ENCODE measurements around the gene MYH16. TPM values are rescaled to one million over a fixed set of nuclear protein-coding genes. Genes with fewer than 3 reads are reported as not detected.
"Not testable (repeated sequence)": the region's sequence is repeated elsewhere in the genome, so short reads cannot be mapped to it uniquely, and the experiment has no call there.

MYH16 gene
- total and polyA plus RNA-seq, 2 donors (not counting 1 experiment from before 2014, with no cell fraction given): not detected

DNA sequence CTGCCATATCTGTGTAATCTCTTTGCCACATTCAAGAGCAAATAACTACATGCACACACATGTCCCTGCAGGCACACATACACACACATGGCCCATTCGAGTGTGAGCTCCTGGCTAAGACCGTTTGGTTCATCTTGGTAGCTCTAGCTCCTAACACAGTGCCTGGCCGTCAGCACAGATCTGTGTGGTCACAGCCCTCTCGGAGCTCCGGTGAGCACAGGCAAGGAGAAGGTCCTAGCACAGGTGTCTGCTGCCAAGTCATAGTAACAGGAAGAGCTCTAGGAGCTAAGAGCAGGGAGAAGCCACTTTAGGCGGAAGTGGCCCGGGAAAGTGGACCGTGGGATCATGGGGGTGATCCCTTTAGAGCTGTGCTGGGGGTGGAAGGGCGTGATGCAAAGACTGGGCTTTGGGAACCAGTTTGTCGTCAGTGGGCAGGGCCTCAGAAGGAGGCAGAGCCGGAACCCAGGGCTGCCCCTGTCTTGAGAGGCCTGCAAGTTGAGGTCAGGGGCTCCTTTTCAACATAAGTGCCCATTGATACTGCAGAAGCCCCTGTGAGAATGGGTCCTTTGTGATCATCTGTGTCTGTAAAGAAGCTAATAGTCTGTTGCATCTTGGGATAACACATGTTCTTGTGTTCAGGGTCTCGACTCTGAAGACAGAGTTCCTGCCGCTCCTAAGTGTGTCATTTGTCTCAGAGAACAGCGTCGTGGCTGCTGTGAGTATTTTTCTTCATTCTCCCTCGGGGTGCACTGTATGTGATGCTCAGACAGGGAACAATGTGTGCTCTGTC is 85.3 kb downstream of the MYH16 start:
- Histone ChIP-seq H3K4me3 (ENCODE audit: control extremely low read depth in 1 of 5, extremely low read depth in 1 of 5, insufficient read depth in 1 of 5, low read depth in 2 of 5, low read length in 4 of 5) (no peak overlapping the region), H3K27me3 (replicated peaks in 1 of 4; ENCODE audit: control extremely low read depth in 1 of 4, control insufficient read depth in 3 of 4, insufficient read depth in 4 of 4, low read length in 3 of 4) (no peaks in the 10 kb centered on the region), H2AFZ (ENCODE audit: insufficient read depth, low read depth, low read length, poor library complexity, severe bottlenecking) (no peak overlapping the region), H3K9ac (ENCODE audit: low read length) (no peak overlapping the region), H3K27ac (ENCODE audit: low read length in 2 of 2) (no peak overlapping the region), H3K79me2 (ENCODE audit: control insufficient read depth, insufficient read depth, low read length) (peaks cover 2% of the 10 kb centered on the region), H4K20me1 (ENCODE audit: control insufficient read depth, insufficient read depth, low read length, poor library complexity, severe bottlenecking) (no peaks in the 10 kb centered on the region), H3K4me2 (replicated peaks; ENCODE audit: low read depth, low read length, poor library complexity, severe bottlenecking) (no peak overlapping the region), H3K36me3 (replicated peaks in 1 of 2; ENCODE audit: control extremely low read depth in 1 of 2, control insufficient read depth in 1 of 2, extremely low read depth in 1 of 2, insufficient read depth in 2 of 2, low read length in 1 of 2) (peaks cover 0 to 64% of the 10 kb centered on the region in 2 experiments), H3K4me1 (ENCODE audit: control insufficient read depth in 2 of 2, insufficient read depth in 2 of 2, low read length in 2 of 2) (no peaks in the 10 kb centered on the region), H3K9me3 (ENCODE audit: control extremely low read depth in 1 of 3, control insufficient read depth in 2 of 3, insufficient read depth in 1 of 3, low read length in 2 of 3) (no peaks in the 10 kb centered on the region)
- intact Hi-C loops (cut with micrococcal nuclease): no loop called here
- Mint-ChIP-seq H3K4me1 (no peaks in the 10 kb centered on the region), H3K27ac (no peak overlapping the region), H3K9me3 (ENCODE audit: insufficient read depth) (no peaks in the 10 kb centered on the region), H3K4me3 (no peak overlapping the region), H3K27me3 (no peaks in the 10 kb centered on the region)
- TF ChIP-seq EZH2 (IDR thresholded peaks at IDR 0.05; ENCODE audit: borderline replicate concordance, insufficient read depth, low read depth, low read length, poor library complexity, severe bottlenecking): no peak
- TF ChIP-seq, protein P1, sequence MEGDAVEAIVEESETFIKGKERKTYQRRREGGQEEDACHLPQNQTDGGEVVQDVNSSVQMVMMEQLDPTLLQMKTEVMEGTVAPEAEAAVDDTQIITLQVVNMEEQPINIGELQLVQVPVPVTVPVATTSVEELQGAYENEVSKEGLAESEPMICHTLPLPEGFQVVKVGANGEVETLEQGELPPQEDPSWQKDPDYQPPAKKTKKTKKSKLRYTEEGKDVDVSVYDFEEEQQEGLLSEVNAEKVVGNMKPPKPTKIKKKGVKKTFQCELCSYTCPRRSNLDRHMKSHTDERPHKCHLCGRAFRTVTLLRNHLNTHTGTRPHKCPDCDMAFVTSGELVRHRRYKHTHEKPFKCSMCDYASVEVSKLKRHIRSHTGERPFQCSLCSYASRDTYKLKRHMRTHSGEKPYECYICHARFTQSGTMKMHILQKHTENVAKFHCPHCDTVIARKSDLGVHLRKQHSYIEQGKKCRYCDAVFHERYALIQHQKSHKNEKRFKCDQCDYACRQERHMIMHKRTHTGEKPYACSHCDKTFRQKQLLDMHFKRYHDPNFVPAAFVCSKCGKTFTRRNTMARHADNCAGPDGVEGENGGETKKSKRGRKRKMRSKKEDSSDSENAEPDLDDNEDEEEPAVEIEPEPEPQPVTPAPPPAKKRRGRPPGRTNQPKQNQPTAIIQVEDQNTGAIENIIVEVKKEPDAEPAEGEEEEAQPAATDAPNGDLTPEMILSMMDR (IDR thresholded peaks at IDR 0.05): no peak
- no peak for DNase-seq
- POLR2A ChIA-PET: no interaction called here
- WGBS (ENCODE audit: insufficient coverage): 98% methylated on average over 16 of the region's 16 CpGs
- ATAC-seq (ENCODE audit: low read depth): no peak
- CTCF ChIA-PET: interaction anchor here (1.1 kb wide), 1 partner anchor 58 kb away, joined by 3 read pairs; no protein-coding TSS in a partner anchor

DNA sequence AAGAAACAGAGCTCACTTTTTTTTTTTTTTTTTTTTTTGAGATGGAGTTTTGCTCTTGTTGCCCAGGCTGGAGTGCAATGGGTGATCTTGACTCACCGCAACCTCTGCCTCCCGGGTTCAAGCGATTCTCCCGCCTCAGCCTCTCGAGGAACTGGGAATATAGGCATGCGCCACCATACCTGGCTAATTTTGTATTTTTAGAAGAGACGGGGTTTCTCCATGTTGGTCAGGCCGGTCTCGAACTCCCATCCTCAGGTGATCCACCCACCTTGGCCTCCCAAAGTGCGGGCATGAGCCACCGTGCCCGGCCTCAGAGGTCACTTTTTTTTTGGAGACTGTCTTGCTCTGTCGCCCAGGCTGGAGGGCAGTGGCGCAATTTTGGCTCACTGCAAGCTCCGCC is 85.9 kb downstream of the MYH16 start:
- H3K9ac ChIP-seq (ENCODE audit: low read length); H3K27me3 Mint-ChIP-seq; ATAC-seq (ENCODE audit: low read depth); H3K27ac Mint-ChIP-seq; POLR2A ChIA-PET; H3K4me3 Mint-ChIP-seq; H3K79me2 ChIP-seq (ENCODE audit: control insufficient read depth, insufficient read depth, low read length); H3K9me3 Mint-ChIP-seq (ENCODE audit: insufficient read depth); H3K4me2 ChIP-seq (replicated peaks; ENCODE audit: low read depth, low read length, poor library complexity, severe bottlenecking); H3K4me3 ChIP-seq (ENCODE audit: control extremely low read depth in 1 of 5, extremely low read depth in 1 of 5, insufficient read depth in 1 of 5, low read depth in 2 of 5, low read length in 4 of 5); H3K4me1 ChIP-seq (ENCODE audit: control insufficient read depth in 2 of 2, insufficient read depth in 2 of 2, low read length in 2 of 2); H3K27ac ChIP-seq (ENCODE audit: low read length in 2 of 2); H3K9me3 ChIP-seq (ENCODE audit: control extremely low read depth in 1 of 3, control insufficient read depth in 2 of 3, insufficient read depth in 1 of 3, low read length in 2 of 3); H3K27me3 ChIP-seq (replicated peaks in 1 of 4; ENCODE audit: control extremely low read depth in 1 of 4, control insufficient read depth in 3 of 4, insufficient read depth in 4 of 4, low read length in 3 of 4); H4K20me1 ChIP-seq (ENCODE audit: control insufficient read depth, insufficient read depth, low read length, poor library complexity, severe bottlenecking); DNase-seq; H2AFZ ChIP-seq (ENCODE audit: insufficient read depth, low read depth, low read length, poor library complexity, severe bottlenecking); H3K4me1 Mint-ChIP-seq; intact Hi-C loops (cut with micrococcal nuclease): not testable (repeated sequence)
- peaks cover 0 to 67% of the 10 kb centered on the region in 2 experiments for H3K36me3 ChIP-seq (replicated peaks in 1 of 2; ENCODE audit: control extremely low read depth in 1 of 2, control insufficient read depth in 1 of 2, extremely low read depth in 1 of 2, insufficient read depth in 2 of 2, low read length in 1 of 2)
- CTCF ChIA-PET: interaction anchor here (0.7 kb wide), 1 partner anchor 8 kb away, joined by 4 read pairs; no protein-coding TSS in a partner anchor
- WGBS (ENCODE audit: insufficient coverage): 98% methylated on average over 13 of the region's 15 CpGs

Data from B cell (primary cell).